H9 (cell line): ENCODE measurements around the gene SEL1L2. TPM values are rescaled to one million over a fixed set of nuclear protein-coding genes. Genes with fewer than 3 reads are reported as not detected.
A peak's percentile ranks its signal among the peaks of the same experiment; 100 is the strongest.

Source experiments
- DNase-seq: peaks from one replicate; pipeline ENCODE4 v3.0.0-alpha.2; 2017
- H2AFZ ChIP-seq: one replicate; pipeline ENCODE4 v1.6.1; 2013; ENCODE audit warnings: mild to moderate bottlenecking, low read length, control low read depth, moderate library complexity
- H2AK5ac ChIP-seq: 2 replicates; pipeline ENCODE4 v1.6.1; 2013; ENCODE audit warnings: low read length, control low read depth, mixed read lengths; ENCODE audit not compliant: insufficient read length
- H2BK120ac ChIP-seq: one replicate; pipeline ENCODE4 v1.6.1; 2013; ENCODE audit warnings: low read depth, mild to moderate bottlenecking, low read length, control low read depth, inconsistent platforms; ENCODE audit not compliant: poor library complexity, severe bottlenecking
- H2BK12ac ChIP-seq: 2 replicates; pipeline ENCODE4 v1.6.1; 2013; ENCODE audit warnings: low read length, control low read depth, mixed read lengths, low read depth; ENCODE audit not compliant: insufficient read length
- H2BK15ac ChIP-seq: 2 replicates; pipeline ENCODE4 v1.6.1; 2013; ENCODE audit warnings: low read depth, low read length, control low read depth
- H2BK20ac ChIP-seq: one replicate; pipeline ENCODE4 v1.6.1; 2013; ENCODE audit warnings: low read depth, mild to moderate bottlenecking, low read length, control low read depth, inconsistent platforms; ENCODE audit not compliant: poor library complexity, severe bottlenecking
- H2BK5ac ChIP-seq: 2 replicates; pipeline ENCODE4 v1.6.1; 2013; ENCODE audit warnings: low read length, control low read depth, mixed read lengths; ENCODE audit not compliant: insufficient read length
- H3K14ac ChIP-seq: 2 replicates; pipeline ENCODE4 v1.6.1; 2013; ENCODE audit warnings: low read length, control low read depth; ENCODE audit not compliant: insufficient read depth
- H3K18ac ChIP-seq: 2 replicates; pipeline ENCODE4 v1.6.1; 2013; ENCODE audit warnings: low read depth, mild to moderate bottlenecking, mixed read lengths, low read length, control low read depth; ENCODE audit not compliant: insufficient read length
- H3K23ac ChIP-seq: 2 replicates; pipeline ENCODE4 v1.6.1; 2013; ENCODE audit warnings: low read length, control low read depth, mixed read lengths, low read depth; ENCODE audit not compliant: insufficient read length
- H3K23me2 ChIP-seq: 2 replicates; pipeline ENCODE4 v1.6.1; 2013; ENCODE audit warnings: low read depth, mild to moderate bottlenecking, mixed read lengths, low read length, control low read depth; ENCODE audit not compliant: insufficient read length, poor library complexity, severe bottlenecking
- H3K27ac ChIP-seq: 2 replicates; pipeline ENCODE4 v1.5.1; 2013; ENCODE audit warnings: low read length, control low read depth, mixed read lengths, low read depth; ENCODE audit not compliant: insufficient read length
- H3K27me3 ChIP-seq: 2 replicates; pipeline ENCODE4 v1.6.1; 2013; ENCODE audit warnings: low read length, control low read depth, inconsistent platforms; ENCODE audit not compliant: insufficient read depth
- H3K4ac ChIP-seq: 2 replicates; pipeline ENCODE4 v1.6.1; 2013; ENCODE audit warnings: low read depth, mild to moderate bottlenecking, control low read depth, inconsistent platforms, low read length, moderate library complexity
- H3K4me1 ChIP-seq: 2 replicates; pipeline ENCODE4 v1.6.1; 2013; ENCODE audit warnings: low read length, control low read depth, inconsistent platforms; ENCODE audit not compliant: insufficient read depth
- H3K4me2 ChIP-seq: 2 replicates; pipeline ENCODE4 v1.6.1; 2013; ENCODE audit warnings: low read length, control low read depth, mixed read lengths; ENCODE audit not compliant: insufficient read length, insufficient read depth
- H3K56ac ChIP-seq: 2 replicates; pipeline ENCODE4 v1.6.1; 2013; ENCODE audit warnings: low read depth, mild to moderate bottlenecking, mixed read lengths, low read length, control low read depth; ENCODE audit not compliant: insufficient read length
- H3K79me1 ChIP-seq: 2 replicates; pipeline ENCODE4 v1.6.1; 2013; ENCODE audit warnings: low read depth, mild to moderate bottlenecking, moderate library complexity, low read length, control low read depth, inconsistent platforms; ENCODE audit not compliant: insufficient read depth, poor library complexity, severe bottlenecking
- H3K79me2 ChIP-seq: 2 replicates; pipeline ENCODE4 v1.6.1; 2013; ENCODE audit warnings: low read length, control low read depth, inconsistent platforms; ENCODE audit not compliant: insufficient read depth
- H3K9ac ChIP-seq: 2 replicates; pipeline ENCODE4 v1.6.1; 2013; ENCODE audit warnings: low read length, control low read depth, mixed read lengths; ENCODE audit not compliant: insufficient read length; ENCODE audit errors: extremely low read depth
- H3K9me3 ChIP-seq: one replicate; pipeline ENCODE4 v1.6.1; 2013; ENCODE audit warnings: low read depth, low read length, inconsistent platforms; ENCODE audit not compliant: control insufficient read depth
- H3T11ph ChIP-seq: one replicate; pipeline ENCODE4 v1.6.1; 2013; ENCODE audit warnings: mild to moderate bottlenecking, low read length, control low read depth, inconsistent platforms
- H4K20me1 ChIP-seq: one replicate; pipeline ENCODE4 v1.6.1; 2013; ENCODE audit not compliant: control insufficient read depth, insufficient read length, insufficient read depth
- H4K5ac ChIP-seq: 2 replicates; pipeline ENCODE4 v1.6.1; 2013; ENCODE audit warnings: low read depth, mild to moderate bottlenecking, mixed read lengths, low read length, control low read depth; ENCODE audit not compliant: insufficient read length
- H4K8ac ChIP-seq: replicated peaks from 2 replicates; pipeline ENCODE4 v1.6.1; 2013; ENCODE audit warnings: low read length, control low read depth, mixed read lengths, low read depth; ENCODE audit not compliant: insufficient read length
- H4K91ac ChIP-seq: 2 replicates; pipeline ENCODE4 v1.6.1; 2013; ENCODE audit warnings: low read depth, mild to moderate bottlenecking, moderate library complexity, mixed read lengths, low read length, control low read depth; ENCODE audit not compliant: insufficient read length
- H3K27ac Mint-ChIP-seq, 3 experiments: 2 replicates in 2 of 3; 3 replicates in 1 of 3; pipeline ENCODE4 v1.8.0; 2020 to 2021; ENCODE audit warnings: mixed read lengths in 3 of 3, mild to moderate bottlenecking in 1 of 3, moderate library complexity in 1 of 3
- H3K27me3 Mint-ChIP-seq: 2 replicates; pipeline ENCODE4 v1.8.0; 2021; ENCODE audit warnings: low read depth, mild to moderate bottlenecking, moderate library complexity, mixed read lengths
- H3K36me3 Mint-ChIP-seq, 3 experiments: 2 replicates in 2 of 3; 3 replicates in 1 of 3; pipeline ENCODE4 v1.8.0; 2020 to 2021; ENCODE audit warnings: low read depth in 3 of 3, mixed read lengths in 3 of 3; ENCODE audit not compliant: insufficient read depth in 1 of 3
- H3K4me1 Mint-ChIP-seq, 2 experiments: 2 replicates each; pipeline ENCODE4 v1.8.0; 2020; ENCODE audit warnings: mixed read lengths in 2 of 2
- H3K4me3 Mint-ChIP-seq, 2 experiments: 2 replicates in 1 of 2; 3 replicates in 1 of 2; pipeline ENCODE4 v1.8.0; 2020 to 2021; ENCODE audit warnings: mild to moderate bottlenecking in 2 of 2, mixed read lengths in 2 of 2, moderate library complexity in 1 of 2
- H3K9me3 Mint-ChIP-seq, 2 experiments: 2 replicates in 1 of 2; 3 replicates in 1 of 2; pipeline ENCODE4 v1.8.0; 2020; ENCODE audit warnings: mild to moderate bottlenecking in 2 of 2, mixed read lengths in 2 of 2, moderate library complexity in 1 of 2
- CTCF ChIP-seq: fragments of 200-600 bp; sonication (generic); conservative IDR thresholded peaks from 3 replicates; pipeline ENCODE4 v1.8.0; 2021; ENCODE audit warnings: antibody characterized with exemption, mild to moderate bottlenecking
- WGBS: extraction: QIAGEN DNeasy Blood & Tissue Kit; methylation state at CpG from one replicate; pipeline ENCODE4 v1.1.7; 2013; ENCODE audit warnings: missing lambda C conversion rate, low lambda C conversion rate, mixed read lengths; ENCODE audit not compliant: insufficient read length; ENCODE audit errors: extremely low coverage; 5-methylcytosine and 5-hydroxymethylcytosine counted together
- total RNA-seq: library from RNA; stranded (reverse); gene quantifications from 2 replicates; pipeline ENCODE4 v1.2.1, GENCODE V29; 2021

SEL1L2 gene
- total RNA-seq, 1 experiment from 2014 or later: not detected

- H3K4me2 ChIP-seq: no peak overlapping the region
- no peak overlapping the region for H3K14ac ChIP-seq
- H3K23ac ChIP-seq: no peak overlapping the region
- no peak overlapping the region for H3K9ac ChIP-seq
- H4K20me1 ChIP-seq: no peaks in the 10 kb centered on the region
- no peaks in the 10 kb centered on the region for H3K4me1 ChIP-seq
- no peaks in the 10 kb centered on the region for H3K27me3 Mint-ChIP-seq
- H3K36me3 Mint-ChIP-seq: peaks cover 29 to 75% (median 66%) of the 10 kb centered on the region in 3 experiments; a peak in 6 of 7 replicates
- H3K9me3 ChIP-seq: no peaks in the 10 kb centered on the region
- no peak overlapping the region for H2AFZ ChIP-seq
- H2BK120ac ChIP-seq: no peak overlapping the region
- no peak overlapping the region for H2AK5ac ChIP-seq
- H3K4me1 Mint-ChIP-seq: no peaks in the 10 kb centered on the region
- H3K79me2 ChIP-seq: no peaks in the 10 kb centered on the region
- H3K27me3 ChIP-seq: no peaks in the 10 kb centered on the region
- H2BK15ac ChIP-seq: no peak overlapping the region
- H3T11ph ChIP-seq: no peak overlapping the region
- no CpG with 5 or more reads among the region's 7 CpGs for WGBS
- TF ChIP-seq CTCF: no peak
- H3K18ac ChIP-seq: no peak overlapping the region
- H3K79me1 ChIP-seq: peaks cover 4% of the 10 kb centered on the region
- H3K9me3 Mint-ChIP-seq: no peaks in the 10 kb centered on the region
- H2BK20ac ChIP-seq: no peak overlapping the region
- H3K23me2 ChIP-seq: no peaks in the 10 kb centered on the region
- H4K8ac ChIP-seq: no peak overlapping the region
- peak overlapping the region in 2 of 3 experiments; percentile 76 to 85; a peak in 2 of 7 replicates for H3K27ac Mint-ChIP-seq
- no peak overlapping the region for H3K4ac ChIP-seq
- no peak for DNase-seq
- H3K27ac ChIP-seq: no peak overlapping the region
- no peak overlapping the region for H2BK5ac ChIP-seq
- no peak overlapping the region for H3K56ac ChIP-seq
- no peak overlapping the region for H3K4me3 Mint-ChIP-seq
- H2BK12ac ChIP-seq: no peak overlapping the region
- no peak overlapping the region for H4K91ac ChIP-seq
- no peak overlapping the region for H4K5ac ChIP-seq
These were observed 189.7 kb downstream of the SEL1L2 start for GRCh38 chr20:13800728-13801134.
